Kidney capillary endothelial cell (primary cell): ENCODE data around the gene SMCHD1.
A peak's percentile ranks its signal among the peaks of the same experiment; 100 is the strongest.
"Not testable (repeated sequence)": the region's sequence is repeated elsewhere in the genome, so short reads cannot be mapped to it uniquely, and the experiment has no call there.

Source experiments
- DNase-seq: peaks from one replicate; pipeline ENCODE4 v3.0.0-alpha.2; 2018; ENCODE audit warnings: low spot score

Gene SMCHD1

DNA sequence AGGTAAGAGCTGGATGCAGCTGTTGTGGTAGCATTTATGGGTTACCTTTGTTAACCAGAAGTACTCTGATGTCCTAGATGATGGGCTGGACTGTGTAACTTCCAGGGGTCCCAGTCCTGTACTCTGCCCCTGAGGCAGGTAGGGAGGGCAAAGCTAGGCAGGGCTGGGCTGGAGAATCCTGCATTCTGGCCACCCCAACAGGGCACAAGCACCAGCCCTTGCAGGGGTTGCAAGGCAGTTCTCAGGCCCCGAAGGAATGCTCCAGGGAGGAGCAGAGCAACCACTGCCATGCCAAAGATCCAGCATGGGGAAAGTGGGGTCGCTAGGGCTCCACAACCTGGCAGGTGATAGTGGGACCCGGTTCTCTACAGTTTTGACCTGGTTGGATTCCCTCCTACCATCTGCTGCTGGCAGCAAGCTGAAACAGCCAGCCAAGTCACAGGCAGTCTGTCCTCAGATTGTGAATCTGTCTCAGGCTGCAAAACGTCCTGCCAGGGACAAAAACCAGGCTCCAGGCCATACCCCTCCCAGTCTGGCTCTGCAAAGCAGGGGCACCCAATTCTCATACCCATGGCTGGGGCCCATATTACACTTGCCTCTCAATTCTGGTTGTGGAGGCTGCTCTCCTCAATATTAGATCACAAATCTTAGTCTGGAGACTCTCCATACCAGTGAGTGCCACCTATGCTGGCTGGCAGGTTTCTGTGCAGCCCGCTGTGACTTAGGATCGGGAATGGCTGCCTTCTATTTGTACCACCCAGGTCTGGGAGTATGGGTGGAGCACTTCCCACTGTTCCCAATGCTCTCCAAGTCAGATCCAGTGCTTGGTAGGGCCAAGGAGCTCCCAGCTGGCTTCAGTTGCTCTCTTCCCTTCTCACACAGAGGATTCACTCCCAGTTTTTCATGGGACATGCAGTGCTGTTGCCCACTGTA is 61.1 kb downstream of the SMCHD1 start:
- no peak for DNase-seq

- DNase-seq, result no peak
Measured at GRCh38 chr18:2717407-2717806, 61.9 kb downstream of the SMCHD1 start.

GRCh38 chr18:2719040-2719439 is 63.5 kb downstream of the SMCHD1 start:
- DNase-seq, result no peak

GRCh38 chr18:2723207-2723606 is 67.7 kb downstream of the SMCHD1 start:
- DNase-seq, result no peak

- no peak for DNase-seq
Measured at GRCh38 chr18:2729757-2730156, 74.2 kb downstream of the SMCHD1 start.

- DNase-seq, result no peak
Measured at GRCh38 chr18:2736823-2737222, 81.3 kb downstream of the SMCHD1 start.

GRCh38 chr18:2740082-2740481 is 84.6 kb downstream of the SMCHD1 start:
- not testable (repeated sequence) for DNase-seq

GRCh38 chr18:2746274-2746673 is 90.7 kb downstream of the SMCHD1 start:
- DNase-seq, result no peak

- DNase-seq, result no peak
Measured at GRCh38 chr18:2758309-2758708, 102.8 kb downstream of the SMCHD1 start.

GRCh38 chr18:2774669-2775068 is 119.1 kb downstream of the SMCHD1 start:
- no peak for DNase-seq

GRCh38 chr18:2776601-2777000 is 121.1 kb downstream of the SMCHD1 start:
- peak; percentile 47 for DNase-seq

DNA sequence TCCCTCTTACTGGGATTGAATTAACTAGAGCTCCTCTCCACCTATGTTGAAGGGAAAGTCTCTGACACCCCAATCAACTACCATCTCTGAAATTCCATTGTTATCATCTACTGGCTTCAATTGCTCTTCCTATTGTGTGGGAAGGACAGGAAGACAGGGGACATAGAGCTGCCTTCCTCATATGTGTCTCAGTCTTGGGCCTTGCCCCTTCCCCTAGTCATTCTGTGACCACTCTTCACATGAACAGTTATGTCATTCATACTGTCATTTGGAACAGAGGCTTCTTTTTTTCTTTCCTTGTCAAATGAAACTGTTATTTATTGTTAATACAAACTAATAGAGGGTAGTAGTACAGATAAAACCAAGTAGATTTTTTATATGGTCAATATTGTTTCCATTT is 121.7 kb downstream of the SMCHD1 start:
- no peak for DNase-seq

DNA sequence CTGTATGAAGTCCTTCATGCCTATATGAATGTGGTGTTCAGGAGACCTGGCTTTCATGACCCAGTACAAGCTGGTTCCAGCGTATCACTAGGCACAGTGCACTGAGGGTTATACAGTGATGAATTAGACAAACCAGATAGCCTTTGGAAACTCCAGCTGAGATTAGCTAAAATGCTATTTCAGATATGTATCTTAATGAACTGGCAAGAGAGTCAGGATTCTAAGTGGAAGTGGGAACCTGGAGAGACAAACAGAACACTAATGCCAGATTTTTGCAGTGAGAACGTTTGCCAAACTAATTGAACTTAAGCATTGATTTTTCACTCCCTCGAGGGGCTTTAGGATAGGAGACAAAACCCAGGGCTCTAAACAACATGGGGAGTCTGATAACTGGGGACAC is 125.2 kb downstream of the SMCHD1 start:
- DNase-seq, result no peak

- no peak for DNase-seq
Measured at GRCh38 chr18:2787225-2787624, 131.7 kb downstream of the SMCHD1 start.

GRCh38 chr18:2792395-2792794 is 136.9 kb downstream of the SMCHD1 start:
- no peak for DNase-seq

DNA sequence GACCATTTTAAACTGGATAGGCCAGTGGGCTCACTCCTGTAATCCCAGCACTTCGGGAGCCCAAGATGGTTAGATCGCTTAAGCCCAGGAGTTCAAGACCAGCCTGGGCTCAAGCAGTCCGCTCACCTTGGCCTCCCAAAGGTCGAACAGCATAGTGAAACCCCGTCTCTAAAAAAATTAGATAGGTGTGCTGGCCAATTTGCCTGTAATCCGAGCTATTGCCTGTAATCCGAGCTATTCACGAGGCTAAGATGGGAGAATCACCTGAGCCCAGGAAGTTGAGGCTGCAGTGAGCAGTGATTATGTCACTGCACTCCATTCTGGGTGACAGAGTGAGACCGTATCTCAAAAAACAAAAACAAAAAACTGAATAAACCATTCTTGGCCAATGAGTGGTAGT is 138.6 kb downstream of the SMCHD1 start:
- DNase-seq, result no peak

DNA sequence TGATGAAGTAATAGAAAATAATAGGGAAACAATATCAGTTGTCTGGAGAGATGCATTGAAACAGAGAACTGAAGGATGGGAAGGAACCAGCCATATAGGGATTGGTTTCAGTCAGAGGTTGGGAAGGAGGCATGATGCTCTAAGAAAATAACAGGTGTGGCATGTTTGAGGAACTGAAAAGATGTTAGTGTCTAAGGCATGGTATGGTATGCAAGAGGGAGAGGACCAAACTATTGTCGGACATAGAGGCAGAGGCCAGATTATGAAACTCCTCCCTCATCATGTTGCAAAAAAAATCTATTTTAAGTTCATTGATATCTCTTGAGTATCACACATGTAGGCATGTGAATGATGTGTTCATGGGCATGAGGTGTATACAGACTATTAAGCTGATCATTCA is 142.4 kb downstream of the SMCHD1 start:
- no peak for DNase-seq

DNA sequence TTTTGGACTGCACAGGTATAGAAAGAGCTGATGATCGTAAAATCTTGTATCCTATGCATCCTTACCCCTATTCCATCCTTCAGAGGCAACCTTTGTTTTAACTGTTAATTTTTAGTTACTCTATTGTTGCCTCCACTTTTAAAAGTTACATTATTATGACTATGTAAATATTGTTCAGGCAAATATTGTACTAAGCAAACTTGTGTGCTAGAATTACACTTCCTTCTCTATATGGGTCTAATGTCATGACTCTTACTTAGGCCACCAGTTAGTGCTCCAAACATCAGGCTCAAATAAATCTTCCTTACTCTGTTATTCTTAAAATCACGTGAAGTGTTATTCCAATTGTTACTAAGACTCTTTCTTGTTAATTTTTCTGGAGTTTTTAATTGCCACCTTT is 143.8 kb downstream of the SMCHD1 start:
- DNase-seq, result no peak

DNA sequence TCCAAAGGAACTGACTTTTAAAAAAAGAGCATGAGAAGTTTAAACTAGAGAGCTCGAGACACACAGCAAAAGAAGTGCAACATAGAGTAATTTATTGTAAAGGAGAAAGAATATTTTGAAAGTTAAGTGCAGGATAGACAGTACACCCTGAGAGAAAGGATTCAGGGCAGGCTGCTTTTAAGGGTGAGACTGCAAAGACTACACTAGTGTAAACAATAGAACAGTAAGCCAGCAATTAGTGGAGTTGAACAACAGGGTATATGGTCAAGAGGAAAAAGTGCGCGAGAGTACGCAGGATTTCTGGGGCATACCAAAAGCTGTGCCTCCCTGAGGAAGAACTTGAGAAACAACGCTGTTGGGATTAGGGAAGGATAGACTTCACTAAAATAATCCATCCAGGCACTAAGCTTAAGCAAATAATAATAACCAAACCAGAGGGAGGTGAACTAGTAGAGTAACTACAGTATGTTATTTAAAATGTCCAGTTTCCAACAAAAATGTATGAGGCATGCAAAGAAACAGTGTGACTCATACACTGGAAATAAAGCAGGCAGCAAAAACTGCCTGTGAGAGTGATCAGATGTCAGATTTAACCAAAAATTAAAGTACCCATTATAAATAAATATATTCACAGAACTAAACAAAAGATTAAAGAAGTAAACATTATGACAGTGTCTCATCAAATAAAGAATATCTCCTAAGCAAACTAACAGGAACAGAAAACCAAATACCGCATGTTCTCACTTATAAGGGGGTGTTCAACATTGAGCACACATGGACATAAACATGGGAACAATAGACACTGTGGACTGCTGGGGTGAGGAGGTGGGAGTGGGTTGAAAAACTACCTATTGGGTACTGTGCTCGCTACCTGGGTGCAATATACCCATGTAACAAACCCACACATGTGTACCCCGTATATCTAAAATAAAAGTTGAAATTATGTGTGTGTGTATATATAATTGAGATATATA is 150.7 kb downstream of the SMCHD1 start:
- no peak for DNase-seq

GRCh38 chr18:2808640-2809039 is 153.1 kb downstream of the SMCHD1 start:
- not testable (repeated sequence) for DNase-seq

- DNase-seq, result not testable (repeated sequence)
Measured at GRCh38 chr18:2809666-2810183, 154.2 kb downstream of the SMCHD1 start.

DNA sequence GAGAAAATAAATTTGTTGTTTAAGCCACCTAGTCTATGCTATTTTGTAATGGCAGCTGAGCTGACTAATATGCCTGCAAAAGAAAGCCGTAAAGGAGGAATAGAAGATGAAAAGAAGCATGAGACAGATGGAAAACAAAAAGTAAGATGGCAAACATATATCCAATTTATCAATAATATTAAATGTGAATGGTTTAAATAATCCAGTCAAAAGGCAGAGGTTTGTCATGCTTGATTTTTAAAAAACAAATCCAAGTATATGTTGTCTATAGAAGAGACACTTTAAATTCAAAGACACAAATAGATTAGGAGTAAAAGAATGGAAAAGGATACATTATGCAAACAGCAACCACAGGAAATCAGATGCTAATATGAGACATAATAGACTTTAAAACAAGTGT is 155.9 kb downstream of the SMCHD1 start:
- DNase-seq, result no peak

DNA sequence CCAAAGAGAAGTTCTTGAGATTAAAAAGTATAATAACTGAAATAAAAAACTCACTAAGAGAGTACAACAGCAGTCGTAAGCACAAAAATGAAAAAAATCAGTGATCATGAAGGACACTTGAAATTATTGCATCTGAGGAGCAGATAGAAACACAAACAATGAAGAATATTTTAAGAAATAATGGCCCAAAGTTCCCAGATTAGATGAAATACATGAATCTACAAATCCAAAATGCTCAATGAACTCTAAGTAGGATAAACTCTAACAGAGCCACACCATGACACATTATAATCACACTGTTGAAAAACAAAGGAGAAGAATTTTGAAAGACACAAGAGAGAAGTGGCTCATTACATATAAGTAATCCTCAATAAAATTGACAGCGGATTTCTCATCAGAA is 159.4 kb downstream of the SMCHD1 start:
- DNase-seq, result no peak
